Adipose tissue (tissue), 3 donors: Measurements from ENCODE around the gene SLC52A3. TPM values are rescaled to one million over a fixed set of nuclear protein-coding genes. Genes with fewer than 3 reads are reported as not detected.

Source experiments
- H3K27ac ChIP-seq: one replicate; pipeline ENCODE4 v1.5.1; 2013; ENCODE audit warnings: low read depth, low read length
- WGBS, 3 donors: extraction: QIAGEN DNeasy Blood & Tissue Kit; methylation state at CpG; one replicate each; pipeline ENCODE4 v1.1.7; 2013; 5-methylcytosine and 5-hydroxymethylcytosine counted together
- polyA plus RNA-seq, 3 donors: library from polyadenylated mRNA; stranded (reverse); fragments of 200-250 nt; gene quantifications; one replicate each; pipeline ENCODE4 v1.2.3, GENCODE V29; 2013
- donor health status: healthy with polysubstance abuse.
- donor health status: Bipolar disorder and iron deficiency.
- donor health status: healthy.

SLC52A3 gene
- polyA plus RNA-seq, 3 donors = 0.62 to 3.6 (median 1.0) TPM

GRCh38 chr20:710780-711450, 57.4 kb downstream of the SLC52A3 start:
- 74 to 81% (median 80%) methylated on average over 19 of the region's 19 CpGs for WGBS, 3 donors
- H3K27ac ChIP-seq = no peak overlapping the region

Other genes starting within 250 kb of the SLC52A3 start
- 10 to 100 TPM; 24.3 to 37.1 (median 29.4) TPM for gene CSNK2A1, start 224.7 kb downstream of the SLC52A3 start, polyA plus RNA-seq
- 1 to 10 TPM in 2 of 3 donors, under 1 TPM in 1; 0.35 to 8.2 (median 4.5) TPM for gene TCF15, start 158.2 kb downstream of the SLC52A3 start, polyA plus RNA-seq
- gene SRXN1, start 115.3 kb downstream of the SLC52A3 start, polyA plus RNA-seq = 10 to 100 TPM; 13.3 to 26.1 (median 20.7) TPM
- gene SCRT2, start 92.7 kb downstream of the SLC52A3 start, polyA plus RNA-seq = under 1 TPM in 1 of 3 donors, not detected in 2; 0.05 TPM
- gene FAM110A, start 65.2 kb upstream of the SLC52A3 start, polyA plus RNA-seq = 1 to 10 TPM; 2.7 to 5.3 (median 3.9) TPM
- gene ANGPT4, start 147.8 kb upstream of the SLC52A3 start, polyA plus RNA-seq = 1 to 10 TPM in 2 of 3 donors, under 1 TPM in 1; 0.30 to 4.2 (median 1.5) TPM
- under 1 TPM; 0.03 to 0.56 (median 0.04) TPM for gene RSPO4, start 233.8 kb upstream of the SLC52A3 start, polyA plus RNA-seq